GM23338 (cell line): Measurements from ENCODE around the gene CIB4.

Source experiments
- CREB1 ChIP-seq: fragments of 250-450 bp; sonication (Bioruptor Pico); IDR thresholded peaks from 2 replicates; pipeline ENCODE4 v1.5.0; 2020; ENCODE audit warnings: low read depth, mild to moderate bottlenecking, moderate library complexity
- CTCF ChIP-seq, 2 experiments: fragments of 200-600 bp in 1 of 2; sonication (generic) in 1 of 2; conservative IDR thresholded peaks; 2 replicates each; pipeline versions ENCODE4 v1.5.1 to v1.6.1; 2016 to 2017; ENCODE audit warnings: antibody characterized with exemption in 2 of 2, low read depth in 2 of 2, mild to moderate bottlenecking in 2 of 2, moderate library complexity in 1 of 2
- EZH2 ChIP-seq: fragments of 200-600 bp; sonication (generic); IDR thresholded peaks from one replicate; pipeline ENCODE4 v1.8.0; 2017; ENCODE audit warnings: antibody characterized with exemption, mild to moderate bottlenecking, low read depth; ENCODE audit not compliant: unreplicated experiment
- EZH2phosphoT487 ChIP-seq: fragments of 200-600 bp; sonication (generic); IDR thresholded peaks from one replicate; pipeline ENCODE4 v1.8.1; 2018; ENCODE audit warnings: antibody characterized with exemption; ENCODE audit not compliant: unreplicated experiment
- JUNB ChIP-seq: IDR thresholded peaks from one replicate; pipeline ENCODE4 v1.6.1; 2016; ENCODE audit warnings: antibody characterized with exemption; ENCODE audit not compliant: unreplicated experiment
- POLR2AphosphoS5 ChIP-seq: IDR thresholded peaks from 2 replicates; pipeline ENCODE4 v1.6.1; 2016; ENCODE audit warnings: antibody characterized with exemption, low read depth
- REST ChIP-seq: IDR thresholded peaks from one replicate; pipeline ENCODE4 v1.6.1; 2018; ENCODE audit warnings: antibody characterized with exemption; ENCODE audit not compliant: unreplicated experiment
- STAT1 ChIP-seq: IDR thresholded peaks from one replicate; pipeline ENCODE4 v1.6.1; 2016; ENCODE audit warnings: antibody characterized with exemption; ENCODE audit not compliant: unreplicated experiment
- ZNF331 ChIP-seq: fragments of 250-450 bp; sonication (Bioruptor Pico); IDR thresholded peaks from 2 replicates; pipeline ENCODE4 v1.5.0; 2020; ENCODE audit warnings: low read depth, mild to moderate bottlenecking, moderate library complexity

GRCh38 chr2:26637811-26638310, 3.3 kb downstream of the CIB4 start:
- no peak for TF ChIP-seq CTCF (conservative IDR thresholded peaks at IDR 0.05; ENCODE audit: low read depth in 2 of 2)
- TF ChIP-seq JUNB: no peak
- TF ChIP-seq EZH2: no peak
- TF ChIP-seq REST: no peak
- TF ChIP-seq ZNF331 (CRISPR knock-in tag): no peak
- TF ChIP-seq EZH2phosphoT487: no peak
- no peak for TF ChIP-seq STAT1
- no peak for TF ChIP-seq CREB1
- no peak for TF ChIP-seq POLR2AphosphoS5
